Astrocyte (in vitro differentiated cells and primary cell): ENCODE measurements around the gene COL5A1.

Experiments
- EZH2 ChIP-seq: IDR thresholded peaks from 2 replicates; pipeline ENCODE4 v1.6.1; 2012; ENCODE audit warnings: mild to moderate bottlenecking, low read length, inconsistent platforms; ENCODE audit not compliant: insufficient read depth
- TF ChIP-seq, protein P1 (sequence below): IDR thresholded peaks from 2 replicates; pipeline ENCODE4 v1.5.1; 2011; ENCODE audit warnings: low read depth, mild to moderate bottlenecking, inconsistent platforms, low read length, moderate library complexity; ENCODE audit not compliant: insufficient read depth

DNA sequence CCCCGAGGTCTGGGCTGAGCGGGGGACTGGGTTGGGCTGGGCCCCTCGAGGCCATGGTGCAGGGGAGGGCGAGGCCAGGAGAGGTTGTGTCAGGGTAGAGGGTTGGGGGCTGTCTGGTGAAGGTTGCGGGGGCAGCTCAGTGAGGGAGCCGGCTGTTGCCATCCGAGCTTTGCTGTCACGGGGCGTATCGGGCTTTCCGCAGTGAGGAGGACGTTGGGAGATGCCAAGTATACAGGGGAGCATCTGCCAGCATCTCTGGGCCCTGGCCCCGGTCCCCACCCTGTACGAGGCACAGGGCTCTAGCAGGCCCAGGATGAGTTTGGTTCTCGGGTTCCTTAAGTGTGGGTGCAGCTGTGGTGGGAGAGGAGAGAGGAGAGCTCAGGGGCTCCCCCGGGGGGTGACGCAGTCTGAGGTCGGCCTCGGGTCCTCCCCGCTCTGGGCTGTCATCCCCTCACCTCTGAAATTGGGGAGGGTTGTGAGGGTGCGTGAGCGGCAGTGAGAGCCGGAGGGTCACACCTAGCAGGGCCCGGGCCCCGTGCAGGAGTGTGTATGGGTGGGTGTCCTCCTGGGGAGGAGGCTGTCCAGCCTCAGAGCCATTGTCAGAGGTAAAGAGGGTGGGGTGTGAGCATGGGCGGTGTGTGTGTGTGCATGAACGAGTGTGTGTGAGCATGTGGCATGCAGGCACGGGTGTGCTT, 87.3 kb downstream of the COL5A1 start:
- TF ChIP-seq, protein P1, sequence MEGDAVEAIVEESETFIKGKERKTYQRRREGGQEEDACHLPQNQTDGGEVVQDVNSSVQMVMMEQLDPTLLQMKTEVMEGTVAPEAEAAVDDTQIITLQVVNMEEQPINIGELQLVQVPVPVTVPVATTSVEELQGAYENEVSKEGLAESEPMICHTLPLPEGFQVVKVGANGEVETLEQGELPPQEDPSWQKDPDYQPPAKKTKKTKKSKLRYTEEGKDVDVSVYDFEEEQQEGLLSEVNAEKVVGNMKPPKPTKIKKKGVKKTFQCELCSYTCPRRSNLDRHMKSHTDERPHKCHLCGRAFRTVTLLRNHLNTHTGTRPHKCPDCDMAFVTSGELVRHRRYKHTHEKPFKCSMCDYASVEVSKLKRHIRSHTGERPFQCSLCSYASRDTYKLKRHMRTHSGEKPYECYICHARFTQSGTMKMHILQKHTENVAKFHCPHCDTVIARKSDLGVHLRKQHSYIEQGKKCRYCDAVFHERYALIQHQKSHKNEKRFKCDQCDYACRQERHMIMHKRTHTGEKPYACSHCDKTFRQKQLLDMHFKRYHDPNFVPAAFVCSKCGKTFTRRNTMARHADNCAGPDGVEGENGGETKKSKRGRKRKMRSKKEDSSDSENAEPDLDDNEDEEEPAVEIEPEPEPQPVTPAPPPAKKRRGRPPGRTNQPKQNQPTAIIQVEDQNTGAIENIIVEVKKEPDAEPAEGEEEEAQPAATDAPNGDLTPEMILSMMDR = no peak
- TF ChIP-seq EZH2 = no peak
